H1 (cell line): ENCODE results near the gene MICOS13. TPM values are rescaled to one million over a fixed set of nuclear protein-coding genes. Genes with fewer than 3 reads are reported as not detected.
A peak's percentile ranks its signal among the peaks of the same experiment; 100 is the strongest.

Source experiments
- CTCF ChIA-PET: fragments of 300-600 bp; sonication (Branson Sonifier 250); formaldehyde crosslinking; loops from one replicate; lab custom pipeline; 2021; ENCODE audit not compliant: partially characterized antibody; lab: Charles Lee
- POLR2A ChIA-PET: fragments of 300-600 bp; sonication (Branson Sonifier 250); formaldehyde crosslinking; loops from one replicate; lab custom pipeline; 2021; ENCODE audit warnings: inconsistent platforms; ENCODE audit not compliant: partially characterized antibody; lab: Charles Lee
- DNase-seq, 2 experiments: peaks; one replicate each; pipeline versions ENCODE4 v3.0.0 to v3.0.0-alpha.2; 2010 to 2022; ENCODE audit warnings: low spot score in 2 of 2, low read depth in 1 of 2, mixed read lengths in 1 of 2
- FAIRE-seq: peaks from 2 replicates; lab custom pipeline; 2011; peaks lifted over from hg19 to GRCh38; lab: Jason Lieb, UNC
- H2AFZ ChIP-seq: 2 replicates; pipeline ENCODE4 v1.8.1; 2012; ENCODE audit warnings: low read length, inconsistent platforms
- H2AK5ac ChIP-seq: 2 replicates; pipeline ENCODE4 v1.6.1; 2013; ENCODE audit warnings: low read depth, low read length
- H2BK120ac ChIP-seq: replicated peaks from 2 replicates; pipeline ENCODE3; 2013; ENCODE audit warnings: low read depth, low read length, inconsistent platforms
- H2BK12ac ChIP-seq: 2 replicates; pipeline ENCODE4 v1.6.1; 2013; ENCODE audit warnings: low read depth, low read length
- H2BK15ac ChIP-seq: 2 replicates; pipeline ENCODE4 v1.6.1; 2013; ENCODE audit warnings: low read length
- H2BK20ac ChIP-seq: 2 replicates; pipeline ENCODE4 v1.6.1; 2013; ENCODE audit warnings: low read length
- H2BK5ac ChIP-seq: 2 replicates; pipeline ENCODE4 v1.6.1; 2013; ENCODE audit warnings: low read depth, low read length
- H3K14ac ChIP-seq: 2 replicates; pipeline ENCODE4 v1.6.1; 2013; ENCODE audit warnings: inconsistent platforms; ENCODE audit not compliant: insufficient read length
- H3K18ac ChIP-seq: 2 replicates; pipeline ENCODE4 v1.6.1; 2013; ENCODE audit warnings: low read length; ENCODE audit errors: extremely low read depth
- H3K23ac ChIP-seq: 2 replicates; pipeline ENCODE4 v1.6.1; 2013; ENCODE audit warnings: inconsistent platforms; ENCODE audit not compliant: insufficient read length
- H3K23me2 ChIP-seq: 2 replicates; pipeline ENCODE4 v1.6.1; 2013; ENCODE audit warnings: low read depth, low read length
- H3K27ac ChIP-seq: 2 replicates; pipeline ENCODE4 v1.6.1; 2011; ENCODE audit warnings: low read depth, low read length, inconsistent platforms
- H3K27me3 ChIP-seq, 4 experiments: replicated peaks in 1 of 4; 1 replicate in 1 of 4; 2 replicates in 3 of 4; pipeline versions ENCODE4 v1.6.1 to v1.8.1; 2011 to 2013; ENCODE audit warnings: low read length in 3 of 4, mild to moderate bottlenecking in 3 of 4, inconsistent platforms in 2 of 4, mixed read lengths in 2 of 4, moderate library complexity in 1 of 4; ENCODE audit not compliant: control insufficient read depth in 3 of 4, insufficient read depth in 3 of 4; ENCODE audit errors: extremely low read depth in 1 of 4
- H3K36me3 ChIP-seq, 4 experiments: 2 replicates each; pipeline versions ENCODE4 v1.6.1 to v1.8.1; 2011 to 2013; ENCODE audit warnings: mild to moderate bottlenecking in 4 of 4, low read length in 3 of 4, moderate library complexity in 2 of 4, control low read depth in 1 of 4, inconsistent platforms in 1 of 4; ENCODE audit not compliant: insufficient read depth in 4 of 4, control insufficient read depth in 2 of 4
- H3K4ac ChIP-seq: replicated peaks from 2 replicates; pipeline ENCODE3; 2013; ENCODE audit warnings: low read length, low read depth, mixed read lengths, inconsistent platforms; ENCODE audit not compliant: insufficient read length
- H3K4me1 ChIP-seq, 4 experiments: replicated peaks in 1 of 4; 1 replicate in 1 of 4; 2 replicates in 3 of 4; pipeline versions ENCODE4 v1.6.1 to v1.8.1; 2011 to 2013; ENCODE audit warnings: low read length in 3 of 4, inconsistent platforms in 2 of 4, mixed read lengths in 1 of 4; ENCODE audit not compliant: insufficient read depth in 4 of 4, control insufficient read depth in 3 of 4
- H3K4me2 ChIP-seq, 2 experiments: 2 replicates each; pipeline versions ENCODE4 v1.6.1 to v1.8.1; 2011 to 2013; ENCODE audit warnings: low read depth in 2 of 2, low read length in 2 of 2, control low read depth in 1 of 2, inconsistent platforms in 1 of 2, mild to moderate bottlenecking in 1 of 2; ENCODE audit not compliant: insufficient read depth in 1 of 2
- H3K4me3 ChIP-seq, 4 experiments: fragments of 200-600, 300-600 bp in 1 of 4; sonication (generic), shearing (Covaris generic), sonication (Bioruptor Twin) in 1 of 4; 2 replicates each; pipeline versions ENCODE4 v1.5.1 to v1.8.1; 2011 to 2016; ENCODE audit warnings: low read length in 4 of 4, low read depth in 3 of 4, control low read depth in 2 of 4, inconsistent platforms in 2 of 4, mild to moderate bottlenecking in 2 of 4, mixed read lengths in 1 of 4, moderate library complexity in 1 of 4; ENCODE audit not compliant: insufficient read depth in 2 of 4; ENCODE audit errors: extremely low read depth in 1 of 4
- H3K56ac ChIP-seq: replicated peaks from 2 replicates; pipeline ENCODE3; 2013; ENCODE audit warnings: low read depth, mild to moderate bottlenecking, mixed read lengths, low read length, inconsistent platforms; ENCODE audit not compliant: insufficient read length
- H3K79me1 ChIP-seq: 2 replicates; pipeline ENCODE4 v1.6.1; 2013; ENCODE audit warnings: low read depth, low read length, control low read depth
- H3K79me2 ChIP-seq, 2 experiments: 2 replicates each; pipeline versions ENCODE4 v1.6.1 to v1.8.1; 2012 to 2013; ENCODE audit warnings: low read length in 2 of 2, mild to moderate bottlenecking in 2 of 2, inconsistent platforms in 1 of 2; ENCODE audit not compliant: insufficient read depth in 2 of 2, control insufficient read depth in 1 of 2
- H3K9ac ChIP-seq, 4 experiments: replicated peaks in 1 of 4; 1 replicate in 1 of 4; 2 replicates in 3 of 4; pipeline versions ENCODE4 v1.6.1 to v1.8.1; 2011 to 2013; ENCODE audit warnings: low read depth in 3 of 4, low read length in 3 of 4, control low read depth in 2 of 4, mild to moderate bottlenecking in 2 of 4, moderate library complexity in 2 of 4, inconsistent platforms in 1 of 4; ENCODE audit errors: extremely low read depth in 1 of 4
- H3K9me3 ChIP-seq, 2 experiments: 2 replicates each; pipeline versions ENCODE4 v1.6.1 to v1.8.1; 2012 to 2013; ENCODE audit warnings: mild to moderate bottlenecking in 2 of 2, moderate library complexity in 2 of 2, control low read depth in 1 of 2, inconsistent platforms in 1 of 2, low read depth in 1 of 2, low read length in 1 of 2, mixed read lengths in 1 of 2; ENCODE audit not compliant: insufficient read depth in 2 of 2
- H4K20me1 ChIP-seq, 2 experiments: replicated peaks in 1 of 2; 2 replicates each; pipeline versions ENCODE3 to v1.8.1; 2011 to 2013; ENCODE audit warnings: inconsistent platforms in 2 of 2, low read length in 2 of 2, mild to moderate bottlenecking in 1 of 2; ENCODE audit not compliant: insufficient read depth in 2 of 2, control insufficient read depth in 1 of 2
- H4K5ac ChIP-seq: 2 replicates; pipeline ENCODE4 v1.6.1; 2013; ENCODE audit warnings: low read length, low read depth, mixed read lengths, inconsistent platforms; ENCODE audit not compliant: insufficient read length
- H4K8ac ChIP-seq: 2 replicates; pipeline ENCODE4 v1.8.0; 2013; ENCODE audit warnings: mild to moderate bottlenecking, moderate library complexity, low read length, inconsistent platforms; ENCODE audit not compliant: insufficient read depth; ENCODE audit errors: extremely low read depth
- H4K91ac ChIP-seq: replicated peaks from 2 replicates; pipeline ENCODE3; 2013; ENCODE audit warnings: low read length, mixed read lengths, inconsistent platforms; ENCODE audit not compliant: insufficient read length
- BRCA1 ChIP-seq: IDR thresholded peaks from 2 replicates; pipeline ENCODE4 v1.6.1; 2012; ENCODE audit warnings: low read depth, low read length, improper control_type of control experiment
- CHD2 ChIP-seq: IDR thresholded peaks from 2 replicates; pipeline ENCODE4 v1.6.1; 2012; ENCODE audit warnings: low read length, improper control_type of control experiment
- KDM5A ChIP-seq: fragments of 200-600 bp; IDR thresholded peaks from 2 replicates; pipeline ENCODE4 v1.7.1; 2012; ENCODE audit warnings: mild to moderate bottlenecking, low read length, inconsistent platforms, mixed read lengths
- POLR2AphosphoS5 ChIP-seq: IDR thresholded peaks from 2 replicates; pipeline ENCODE4 v1.6.1; 2011; ENCODE audit warnings: low read depth, low read length
- POU5F1 ChIP-seq: IDR thresholded peaks from 2 replicates; pipeline ENCODE4 v1.6.1; 2011; ENCODE audit warnings: low read depth, mild to moderate bottlenecking, low read length, moderate library complexity
- RAD21 ChIP-seq, 2 experiments: IDR thresholded peaks in 1 of 2; conservative IDR thresholded peaks in 1 of 2; 2 replicates each; pipeline ENCODE4 v1.6.1; 2011; ENCODE audit warnings: low read depth in 2 of 2, low read length in 2 of 2, improper control_type of control experiment in 1 of 2, inconsistent platforms in 1 of 2, mild to moderate bottlenecking in 1 of 2, moderate library complexity in 1 of 2
- TBP ChIP-seq: IDR thresholded peaks from 2 replicates; pipeline ENCODE4 v1.6.1; 2011; ENCODE audit warnings: low read depth, low read length, improper control_type of control experiment
- WGBS, 2 experiments: shearing (Covaris generic) in 1 of 2; methylation state at CpG; one replicate each; pipeline versions ENCODE4 v1.1.6 to v1.1.7; 2013 to 2015; ENCODE audit warnings: low lambda C conversion rate in 2 of 2, mixed read lengths in 2 of 2, inconsistent platforms in 1 of 2, low coverage in 1 of 2, missing lambda C conversion rate in 1 of 2; ENCODE audit not compliant: insufficient replicate concordance in 2 of 2, insufficient coverage in 1 of 2, insufficient read length in 1 of 2; ENCODE audit errors: extremely low coverage in 1 of 2, missing lambda C conversion rate in 1 of 2; 5-methylcytosine and 5-hydroxymethylcytosine counted together
- polyA plus RNA-seq, 7 experiments: library from polyadenylated mRNA; depleted of rRNA in 3 of 7; stranded (reverse) in 5 of 7; unstranded in 2 of 7; fragments of >200 nt in 5 of 7; fragments of 200-250 nt in 2 of 7; gene quantifications; 1 replicate in 5 of 7; 2 replicates in 1 of 7; 4 replicates in 1 of 7; pipeline versions ENCODE4 v1.2.1 to v1.2.3, GENCODE V29; 2011 to 2013; ENCODE audit warnings: missing spikeins in 2 of 7, mixed read lengths in 2 of 7
- total RNA-seq: library from RNA; stranded (reverse); fragmentation: NEBNext Ultra II Directional; extraction: Animal tissue kit (Norgen Biotek cat#: 25700); gene quantifications from 2 replicates; pipeline ENCODE4 v1.2.1, GENCODE V29; 2021
- TF ChIP-seq, protein P1 (sequence below), 3 experiments: IDR thresholded peaks; 1 replicate in 2 of 3; 2 replicates in 1 of 3; pipeline versions ENCODE4 v1.5.1 to v1.6.1; 2011; ENCODE audit warnings: low read length in 3 of 3, mild to moderate bottlenecking in 3 of 3, inconsistent platforms in 2 of 3, low read depth in 1 of 3, moderate library complexity in 1 of 3; ENCODE audit not compliant: insufficient read depth in 1 of 3; ENCODE audit errors: control extremely low read depth in 1 of 3

MICOS13 gene
- total and polyA plus RNA-seq, 2 of the 8 experiments (the other 6 are each of a cell fraction or from before 2014, with no cell fraction given), result 17.3 to 36.1 TPM

GRCh38 chr19:5681391-5682106 is 1.2 kb upstream of the MICOS13 start:
- H2BK12ac ChIP-seq, result peak overlapping the region; percentile 80; the same call in 1 of the 2 replicates
- no peaks in the 10 kb centered on the region for H3K27me3 ChIP-seq
- CTCF ChIA-PET, result no interaction called here
- H3K4ac ChIP-seq, result peak overlapping the region; percentile 94
- H4K91ac ChIP-seq, result no peak overlapping the region
- peaks cover 0 to 14% (median 1%) of the 10 kb centered on the region in 4 experiments; a peak in 5 of 7 replicates for H3K4me1 ChIP-seq
- H3K23me2 ChIP-seq, result peaks cover 15% of the 10 kb centered on the region; the same call in 1 of the 2 replicates
- H3K79me2 ChIP-seq, result no peaks in the 10 kb centered on the region
- H3K14ac ChIP-seq, result no peak overlapping the region
- peaks cover 0 to 10% of the 10 kb centered on the region in 2 experiments for H4K20me1 ChIP-seq
- H3K79me1 ChIP-seq, result peaks cover 3% of the 10 kb centered on the region; the same call in 1 of the 2 replicates
- peak overlapping the region; percentile 58 to 83 (median 76) for H3K4me3 ChIP-seq
- no peak overlapping the region for H2AFZ ChIP-seq
- FAIRE-seq (no peak), DNase-seq (no peak)
- 0 out of 2 replicates have a peak overlapping the region, but pooled peaks have one; percentile 90 for H2AK5ac ChIP-seq
- H3K36me3 ChIP-seq, result 0 out of 8 replicates have a peak, but pooled peaks cover 0 to 2% (median 0%) of the 10 kb centered on the region in 4 experiments
- no peak overlapping the region for H3K56ac ChIP-seq
- no peak overlapping the region for H3K27ac ChIP-seq
- WGBS, 2 experiments, result 70 to 100% methylated on average over 1 to 17 of the region's 17 CpGs
- H3K9me3 ChIP-seq, result no peaks in the 10 kb centered on the region
- H2BK120ac ChIP-seq, result peak overlapping the region; percentile 22
- H3K9ac ChIP-seq, result peak overlapping the region; percentile 0 to 59 (median 37); a peak in 4 of 7 replicates
- H2BK5ac ChIP-seq, result 0 out of 2 replicates have a peak overlapping the region, but pooled peaks have one; percentile 16
- POLR2A ChIA-PET, result interaction anchor here (0.5 to 1.7 kb wide), 5 partner anchors 8 to 33 kb away, joined by 3 to 8 read pairs (median 3); partner anchors contain the start of gene RPL36
- no peak overlapping the region for H2BK15ac ChIP-seq
- no peak overlapping the region for H2BK20ac ChIP-seq
- H4K5ac ChIP-seq, result peak overlapping the region; percentile 38
- peak overlapping the region; percentile 71; the same call in 1 of the 2 replicates for H3K18ac ChIP-seq
- H4K8ac ChIP-seq, result 0 out of 2 replicates have a peak overlapping the region, but pooled peaks have one; percentile 75
- H3K23ac ChIP-seq, result no peak overlapping the region
- H3K4me2 ChIP-seq, result peak overlapping the region; percentile 89 to 97
- TF ChIP-seq TBP (no peak), CHD2 (no peak), POU5F1 (no peak), POLR2AphosphoS5 (no peak), KDM5A (no peak), RAD21 (IDR thresholded peaks at IDR 0.05 in 1 of 2, conservative IDR thresholded peaks at IDR 0.05 in 1 of 2; ENCODE audit: low read depth in 2 of 2, low read length in 2 of 2) (no peak), BRCA1 (no peak)
- TF ChIP-seq, protein P1, sequence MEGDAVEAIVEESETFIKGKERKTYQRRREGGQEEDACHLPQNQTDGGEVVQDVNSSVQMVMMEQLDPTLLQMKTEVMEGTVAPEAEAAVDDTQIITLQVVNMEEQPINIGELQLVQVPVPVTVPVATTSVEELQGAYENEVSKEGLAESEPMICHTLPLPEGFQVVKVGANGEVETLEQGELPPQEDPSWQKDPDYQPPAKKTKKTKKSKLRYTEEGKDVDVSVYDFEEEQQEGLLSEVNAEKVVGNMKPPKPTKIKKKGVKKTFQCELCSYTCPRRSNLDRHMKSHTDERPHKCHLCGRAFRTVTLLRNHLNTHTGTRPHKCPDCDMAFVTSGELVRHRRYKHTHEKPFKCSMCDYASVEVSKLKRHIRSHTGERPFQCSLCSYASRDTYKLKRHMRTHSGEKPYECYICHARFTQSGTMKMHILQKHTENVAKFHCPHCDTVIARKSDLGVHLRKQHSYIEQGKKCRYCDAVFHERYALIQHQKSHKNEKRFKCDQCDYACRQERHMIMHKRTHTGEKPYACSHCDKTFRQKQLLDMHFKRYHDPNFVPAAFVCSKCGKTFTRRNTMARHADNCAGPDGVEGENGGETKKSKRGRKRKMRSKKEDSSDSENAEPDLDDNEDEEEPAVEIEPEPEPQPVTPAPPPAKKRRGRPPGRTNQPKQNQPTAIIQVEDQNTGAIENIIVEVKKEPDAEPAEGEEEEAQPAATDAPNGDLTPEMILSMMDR (IDR thresholded peaks at IDR 0.05; ENCODE audit: control extremely low read depth in 1 of 3, insufficient read depth in 1 of 3, low read depth in 1 of 3, low read length in 3 of 3), result no peak
